Esophagus squamous epithelium (tissue), 4 donors: ENCODE data around the gene B4GALNT4.

Source experiments
- CTCF ChIP-seq, 6 experiments: fragments of 450-650 bp in 4 of 6; fragments of 200-600 bp in 2 of 6; sonication (generic) in 2 of 6; IDR thresholded peaks; one replicate each; pipeline ENCODE4 v1.5.1; 2016 to 2019; ENCODE audit warnings: antibody characterized with exemption in 6 of 6, mild to moderate bottlenecking in 4 of 6, moderate library complexity in 4 of 6
- POLR2A ChIP-seq, 4 donors: fragments of 450-650 bp; IDR thresholded peaks; one replicate each; pipeline ENCODE4 v1.6.1; 2017; ENCODE audit warnings: antibody characterized with exemption in 4 of 4, mild to moderate bottlenecking in 4 of 4, moderate library complexity in 3 of 4

DNA sequence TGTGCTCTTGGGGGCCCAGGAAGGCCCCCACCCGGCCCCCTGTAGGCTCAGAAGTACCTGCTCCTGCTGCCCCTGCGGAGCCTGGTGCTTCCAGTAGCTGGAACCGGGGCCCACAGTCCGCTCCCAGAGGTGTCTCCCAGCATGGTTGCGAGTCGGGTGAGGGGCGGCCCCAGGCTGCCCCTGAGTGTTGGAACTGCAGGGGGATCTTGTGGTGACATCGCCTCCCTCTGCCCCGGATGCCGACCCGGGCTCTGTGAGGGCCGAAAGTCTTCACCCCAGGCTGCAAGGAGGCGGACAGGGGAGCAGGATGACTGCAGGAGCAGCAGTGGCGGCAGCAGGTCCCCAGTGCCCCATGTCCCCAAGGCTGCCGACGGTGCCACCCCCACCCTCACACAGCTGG is 15.2 kb downstream of the B4GALNT4 start:
- TF ChIP-seq CTCF (IDR thresholded peaks at IDR 0.05) (no peak), POLR2A (IDR thresholded peaks at IDR 0.05) (no peak)
